ENCODE measurements around the gene PEX5L.
"Not testable (repeated sequence)": the region's sequence is repeated elsewhere in the genome, so short reads cannot be mapped to it uniquely, and the experiment has no call there.

Gene PEX5L

GRCh38 chr3:180049391-180049790 lies 12.7 kb upstream of the PEX5L start:
- Mint-ChIP-seq H3K27ac (no peak overlapping the region), H3K9me3 (no peaks in the 10 kb centered on the region), H3K27me3 (no peaks in the 10 kb centered on the region), H3K36me3 (ENCODE audit: insufficient read depth) (no peaks in the 10 kb centered on the region), H3K4me1 (ENCODE audit: low read depth in 2 of 2) (no peaks in the 10 kb centered on the region), H3K4me3 (no peak overlapping the region)
- no peak for DNase-seq
- no peak for ATAC-seq (replicated peaks)

- Mint-ChIP-seq H3K9me3 (no peaks in the 10 kb centered on the region), H3K4me1 (ENCODE audit: low read depth in 2 of 2) (no peaks in the 10 kb centered on the region), H3K27ac (no peak overlapping the region), H3K36me3 (ENCODE audit: insufficient read depth) (no peaks in the 10 kb centered on the region), H3K27me3 (no peaks in the 10 kb centered on the region), H3K4me3 (no peak overlapping the region)
- DNase-seq (no peak), ATAC-seq (replicated peaks) (no peak)
These were observed 12.1 kb upstream of the PEX5L start for GRCh38 chr3:180048840-180049239.

GRCh38 chr3:180048103-180048502 lies 11.4 kb upstream of the PEX5L start:
- H3K36me3 Mint-ChIP-seq (ENCODE audit: insufficient read depth): no peaks in the 10 kb centered on the region
- no peak overlapping the region for H3K4me3 Mint-ChIP-seq
- H3K4me1 Mint-ChIP-seq (ENCODE audit: low read depth in 2 of 2): no peaks in the 10 kb centered on the region
- ATAC-seq (replicated peaks): no peak
- no peaks in the 10 kb centered on the region for H3K27me3 Mint-ChIP-seq
- no peak for DNase-seq
- H3K27ac Mint-ChIP-seq: no peak overlapping the region
- H3K9me3 Mint-ChIP-seq: no peaks in the 10 kb centered on the region

GRCh38 chr3:180040966-180041365 lies 4.2 kb upstream of the PEX5L start:
- Mint-ChIP-seq H3K4me1 (ENCODE audit: low read depth in 2 of 2) (peaks cover 4 to 9% of the 10 kb centered on the region in 2 donors), H3K9me3 (peaks cover 0 to 6% of the 10 kb centered on the region in 2 donors), H3K27me3 (peaks cover 30 to 34% of the 10 kb centered on the region in 2 donors), H3K4me3 (no peak overlapping the region), H3K27ac (no peak overlapping the region), H3K36me3 (ENCODE audit: insufficient read depth) (no peaks in the 10 kb centered on the region)
- DNase-seq (no peak), ATAC-seq (replicated peaks) (no peak)

GRCh38 chr3:180036092-180036670 lies 556 bp downstream of the PEX5L start:
- H3K4me1 Mint-ChIP-seq (ENCODE audit: low read depth in 2 of 2): peaks cover 4 to 9% of the 10 kb centered on the region in 2 donors
- H3K36me3 Mint-ChIP-seq (ENCODE audit: insufficient read depth): no peaks in the 10 kb centered on the region
- no peak overlapping the region for H3K27ac Mint-ChIP-seq
- H3K4me3 Mint-ChIP-seq: peak overlapping the region; percentile 52 to 56
- ATAC-seq (replicated peaks) (no peak), DNase-seq (no peak)
- peaks cover 0 to 10% of the 10 kb centered on the region in 2 donors for H3K9me3 Mint-ChIP-seq
- H3K27me3 Mint-ChIP-seq: peaks cover 49 to 57% of the 10 kb centered on the region in 2 donors

- ATAC-seq (replicated peaks) (no peak), DNase-seq (no peak)
- Mint-ChIP-seq H3K27me3 (peaks cover 2 to 12% of the 10 kb centered on the region in 2 donors), H3K4me1 (ENCODE audit: low read depth in 2 of 2) (no peaks in the 10 kb centered on the region), H3K27ac (no peak overlapping the region), H3K9me3 (peaks cover 0 to under 1% of the 10 kb centered on the region in 2 donors), H3K36me3 (ENCODE audit: insufficient read depth) (no peaks in the 10 kb centered on the region), H3K4me3 (no peak overlapping the region)
These were observed 9.7 kb downstream of the PEX5L start for GRCh38 chr3:180026997-180027396.

- Mint-ChIP-seq H3K27me3 (no peaks in the 10 kb centered on the region), H3K36me3 (ENCODE audit: insufficient read depth) (no peaks in the 10 kb centered on the region), H3K9me3 (no peaks in the 10 kb centered on the region), H3K4me3 (no peak overlapping the region), H3K4me1 (ENCODE audit: low read depth in 2 of 2) (no peaks in the 10 kb centered on the region), H3K27ac (no peak overlapping the region)
- ATAC-seq (replicated peaks): no peak
- no peak for DNase-seq
These were observed 18.2 kb downstream of the PEX5L start for GRCh38 chr3:180018543-180018942.

GRCh38 chr3:180017846-180018245 lies 18.9 kb downstream of the PEX5L start:
- Mint-ChIP-seq H3K4me3 (no peak overlapping the region), H3K36me3 (ENCODE audit: insufficient read depth) (no peaks in the 10 kb centered on the region)

GRCh38 chr3:180011927-180012326 lies 24.8 kb downstream of the PEX5L start:
- Mint-ChIP-seq H3K27ac (no peak overlapping the region), H3K27me3 (no peaks in the 10 kb centered on the region), H3K4me3 (no peak overlapping the region), H3K9me3 (peaks cover 0 to 3% of the 10 kb centered on the region in 2 donors), H3K4me1 (ENCODE audit: low read depth in 2 of 2) (no peaks in the 10 kb centered on the region), H3K36me3 (ENCODE audit: insufficient read depth) (no peaks in the 10 kb centered on the region)
- ATAC-seq (replicated peaks): no peak
- no peak for DNase-seq

More at GRCh38 chr3:180017846-180018245, 18.9 kb downstream of the PEX5L start:
- Mint-ChIP-seq H3K9me3 (no peaks in the 10 kb centered on the region), H3K27me3 (no peaks in the 10 kb centered on the region), H3K27ac (no peak overlapping the region), H3K4me1 (ENCODE audit: low read depth in 2 of 2) (no peaks in the 10 kb centered on the region)
- ATAC-seq (replicated peaks) (no peak), DNase-seq (no peak)

GRCh38 chr3:180008318-180008717 lies 28.4 kb downstream of the PEX5L start:
- not testable (repeated sequence) for DNase-seq; H3K9me3 Mint-ChIP-seq; H3K27me3 Mint-ChIP-seq; H3K27ac Mint-ChIP-seq; H3K36me3 Mint-ChIP-seq (ENCODE audit: insufficient read depth); H3K4me1 Mint-ChIP-seq (ENCODE audit: low read depth in 2 of 2); H3K4me3 Mint-ChIP-seq; ATAC-seq (replicated peaks)

- H3K9me3 Mint-ChIP-seq: peaks cover 0 to 3% of the 10 kb centered on the region in 2 donors
- no peaks in the 10 kb centered on the region for H3K36me3 Mint-ChIP-seq (ENCODE audit: insufficient read depth)
- DNase-seq (no peak), ATAC-seq (replicated peaks) (no peak)
- no peaks in the 10 kb centered on the region for H3K27me3 Mint-ChIP-seq
- H3K4me1 Mint-ChIP-seq (ENCODE audit: low read depth in 2 of 2): no peaks in the 10 kb centered on the region
- H3K4me3 Mint-ChIP-seq: no peak overlapping the region
- no peak overlapping the region for H3K27ac Mint-ChIP-seq
These were observed 32.2 kb downstream of the PEX5L start for GRCh38 chr3:180004542-180004941.

GRCh38 chr3:180002006-180002405 lies 34.7 kb downstream of the PEX5L start:
- no peaks in the 10 kb centered on the region for H3K9me3 Mint-ChIP-seq
- ATAC-seq (replicated peaks): no peak
- H3K27ac Mint-ChIP-seq: no peak overlapping the region
- H3K27me3 Mint-ChIP-seq: no peaks in the 10 kb centered on the region
- no peaks in the 10 kb centered on the region for H3K36me3 Mint-ChIP-seq (ENCODE audit: insufficient read depth)
- H3K4me1 Mint-ChIP-seq (ENCODE audit: low read depth in 2 of 2): no peaks in the 10 kb centered on the region
- no peak for DNase-seq
- no peak overlapping the region for H3K4me3 Mint-ChIP-seq

- H3K4me1 Mint-ChIP-seq (ENCODE audit: low read depth in 2 of 2): no peaks in the 10 kb centered on the region
- DNase-seq: no peak
- no peak for ATAC-seq (replicated peaks)
- H3K36me3 Mint-ChIP-seq (ENCODE audit: insufficient read depth): no peaks in the 10 kb centered on the region
- no peak overlapping the region for H3K4me3 Mint-ChIP-seq
- H3K27me3 Mint-ChIP-seq: no peaks in the 10 kb centered on the region
- H3K9me3 Mint-ChIP-seq: peaks cover 0 to 10% of the 10 kb centered on the region in 2 donors
- H3K27ac Mint-ChIP-seq: no peak overlapping the region
These were observed 36.2 kb downstream of the PEX5L start for GRCh38 chr3:180000500-180000899.

GRCh38 chr3:179995406-179995805 lies 41.3 kb downstream of the PEX5L start:
- no peak for ATAC-seq (replicated peaks)
- H3K4me3 Mint-ChIP-seq: no peak overlapping the region
- peaks cover 0 to 11% of the 10 kb centered on the region in 2 donors for H3K9me3 Mint-ChIP-seq
- DNase-seq: no peak
- H3K36me3 Mint-ChIP-seq (ENCODE audit: insufficient read depth): no peaks in the 10 kb centered on the region
- peaks cover 0 to 6% of the 10 kb centered on the region in 2 donors for H3K27me3 Mint-ChIP-seq
- no peak overlapping the region for H3K27ac Mint-ChIP-seq
- H3K4me1 Mint-ChIP-seq (ENCODE audit: low read depth in 2 of 2): no peaks in the 10 kb centered on the region
